GM21447 (cell line): Measurements from ENCODE around the gene MS4A10.
"Not testable (repeated sequence)": the region's sequence is repeated elsewhere in the genome, so short reads cannot be mapped to it uniquely, and the experiment has no call there.

Experiments
- ATAC-seq: cut with Tn5 transposase; IDR thresholded peaks from one replicate; pipeline ENCODE4 v1.9.1; 2021; ENCODE audit not compliant: unreplicated experiment

Gene MS4A10

GRCh38 chr11:60821827-60822599 lies 36.9 kb downstream of the MS4A10 start:
- no peak for ATAC-seq

GRCh38 chr11:60823745-60824306 lies 38.7 kb downstream of the MS4A10 start:
- ATAC-seq = not testable (repeated sequence)

- ATAC-seq = no peak
Observed at GRCh38 chr11:60825118-60825517, 40.0 kb downstream of the MS4A10 start.

- no peak for ATAC-seq
Observed at GRCh38 chr11:60825790-60826189, 40.7 kb downstream of the MS4A10 start.

DNA sequence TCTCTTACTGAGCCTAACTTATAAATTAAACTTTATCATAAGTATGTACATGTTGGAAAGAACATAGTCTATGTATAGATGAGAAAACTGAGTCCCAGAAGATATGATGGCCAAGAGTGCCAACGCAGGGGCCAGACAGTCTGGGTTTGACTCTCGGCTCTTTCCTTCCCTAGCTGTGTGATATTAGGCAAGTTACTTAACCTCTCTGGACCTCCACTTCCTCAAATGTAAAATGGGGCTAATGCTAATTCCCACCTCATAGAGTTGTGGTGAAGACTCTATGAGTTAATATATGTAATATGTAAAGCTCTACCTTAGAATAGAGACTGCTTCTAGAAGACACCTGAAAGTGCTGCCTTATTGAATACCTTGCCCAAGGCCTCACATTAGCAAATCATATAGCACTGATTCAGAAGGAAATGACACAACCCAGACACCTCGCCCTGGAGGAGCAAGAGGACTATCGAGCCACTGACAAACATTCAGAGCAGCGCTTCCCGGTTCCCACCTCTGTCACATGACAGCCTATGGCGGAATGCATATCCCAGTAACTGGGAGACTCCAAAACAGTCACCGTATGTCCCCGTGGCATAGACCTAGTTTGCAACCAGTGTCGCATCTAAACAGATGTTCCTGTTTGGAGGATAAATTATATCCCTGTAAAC lies 45.5 kb downstream of the MS4A10 start:
- no peak for ATAC-seq

GRCh38 chr11:60831143-60831500 lies 46.0 kb downstream of the MS4A10 start:
- no peak for ATAC-seq

DNA sequence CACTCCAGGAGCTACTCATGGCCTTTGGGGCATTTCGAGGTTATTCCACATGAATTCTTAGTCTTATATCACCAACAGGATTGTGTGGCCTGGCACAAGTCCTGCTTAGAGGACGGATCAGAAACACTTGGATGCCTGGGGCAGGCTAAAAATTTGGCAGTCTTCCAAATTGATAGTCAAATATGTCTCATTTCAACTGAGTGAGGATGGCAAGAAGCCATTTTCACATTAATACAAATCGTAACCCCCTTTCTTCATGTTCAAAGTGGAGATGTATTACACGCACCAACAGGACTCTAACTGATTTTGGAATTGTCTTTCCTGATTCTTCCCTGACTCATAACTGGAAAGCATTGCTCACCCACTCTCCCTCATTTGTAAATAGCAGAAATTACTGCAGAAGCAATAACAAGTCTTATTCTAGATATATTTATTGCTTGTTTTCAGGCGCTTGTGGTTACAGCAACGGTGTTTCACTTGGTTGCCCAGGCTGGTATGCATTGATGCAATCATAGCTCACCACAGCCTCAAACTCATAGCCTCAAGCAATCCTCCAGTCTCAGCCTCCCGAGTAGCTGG lies 46.5 kb downstream of the MS4A10 start:
- no peak for ATAC-seq

DNA sequence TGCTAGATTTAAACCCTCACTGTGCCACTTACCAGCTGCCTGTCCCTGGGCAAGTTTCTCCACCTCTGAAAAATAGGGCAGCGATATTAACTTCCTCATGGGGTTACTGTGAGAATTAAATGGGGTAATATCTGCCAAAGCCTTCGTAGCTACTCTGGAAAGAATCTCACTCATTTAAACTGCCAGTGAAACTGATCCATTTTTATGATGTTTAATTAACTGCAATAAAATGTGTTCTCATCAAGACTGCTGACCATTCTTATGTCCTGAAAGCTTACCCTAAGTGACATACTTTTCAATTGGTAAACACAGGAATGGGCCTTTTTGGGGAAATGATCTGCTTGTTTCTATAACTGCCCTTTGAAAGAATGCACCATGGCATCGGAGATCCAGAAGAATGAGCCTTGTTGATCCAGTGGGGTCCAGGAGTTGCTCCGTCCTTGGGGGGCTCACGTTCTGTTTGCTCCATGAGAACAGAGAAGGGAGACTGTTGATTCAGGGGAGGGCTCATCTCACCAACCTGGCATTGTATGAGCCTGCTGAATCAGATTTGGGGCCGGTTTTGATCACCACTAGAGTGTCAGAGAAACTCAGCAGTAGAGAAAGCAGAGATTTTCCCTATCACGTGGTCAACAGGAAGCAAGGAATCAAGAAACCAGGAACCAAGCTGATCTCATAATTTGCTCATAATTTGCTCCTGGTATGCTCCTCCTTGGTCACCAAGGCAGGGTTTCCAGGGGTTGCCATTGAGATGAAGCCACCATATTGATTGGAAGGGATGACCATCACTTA lies 49.8 kb downstream of the MS4A10 start:
- no peak for ATAC-seq

DNA sequence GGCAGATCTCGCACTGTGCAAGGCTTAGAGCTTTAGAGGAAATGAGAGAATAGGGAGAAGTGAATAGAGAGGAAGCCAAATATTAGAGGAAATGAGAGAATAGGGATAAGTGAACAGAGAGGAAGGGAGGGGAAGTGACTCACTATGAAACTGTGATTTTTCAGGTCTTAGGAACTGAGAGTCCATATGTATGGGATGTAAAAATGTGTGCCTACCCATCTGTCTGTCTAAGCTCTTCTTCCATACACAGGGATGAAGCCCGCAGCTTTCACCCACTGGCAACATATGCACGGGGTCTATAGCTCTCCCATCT lies 50.4 kb downstream of the MS4A10 start:
- no peak for ATAC-seq

DNA sequence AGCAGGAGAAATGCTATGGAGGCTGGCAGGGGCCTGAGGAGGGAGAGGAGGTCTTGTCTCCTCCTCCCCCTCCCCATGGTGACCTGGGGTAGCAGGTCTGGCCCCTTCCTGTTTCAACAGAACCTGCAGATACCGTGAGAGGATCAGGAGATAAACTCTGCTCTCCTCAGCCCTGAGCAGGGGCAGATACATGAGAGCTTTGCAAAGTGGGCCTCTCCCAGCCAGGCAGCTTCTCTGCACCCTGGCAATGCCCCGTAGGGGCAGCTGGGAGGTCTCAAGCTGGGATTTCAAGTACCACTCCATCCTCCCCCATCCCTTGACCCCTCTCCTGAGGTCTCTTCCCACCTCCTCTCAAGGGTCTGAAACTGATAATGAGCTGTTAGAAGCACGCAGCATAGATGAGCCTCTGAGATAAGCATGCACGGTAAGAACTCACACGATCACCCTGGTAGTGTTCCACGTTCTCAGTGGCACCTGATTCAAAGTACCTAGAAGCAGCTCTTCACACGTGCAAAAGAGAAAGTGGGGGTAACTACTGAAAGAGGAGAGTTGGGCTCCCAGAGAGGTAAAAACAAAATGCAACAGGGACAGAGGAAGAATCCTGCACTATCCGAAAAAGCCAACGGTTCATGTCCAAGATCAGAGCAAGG lies 51.9 kb downstream of the MS4A10 start:
- ATAC-seq = no peak

GRCh38 chr11:60838132-60838531 lies 53.0 kb downstream of the MS4A10 start:
- no peak for ATAC-seq

- no peak for ATAC-seq
Observed at GRCh38 chr11:60840470-60841430, 55.6 kb downstream of the MS4A10 start.

DNA sequence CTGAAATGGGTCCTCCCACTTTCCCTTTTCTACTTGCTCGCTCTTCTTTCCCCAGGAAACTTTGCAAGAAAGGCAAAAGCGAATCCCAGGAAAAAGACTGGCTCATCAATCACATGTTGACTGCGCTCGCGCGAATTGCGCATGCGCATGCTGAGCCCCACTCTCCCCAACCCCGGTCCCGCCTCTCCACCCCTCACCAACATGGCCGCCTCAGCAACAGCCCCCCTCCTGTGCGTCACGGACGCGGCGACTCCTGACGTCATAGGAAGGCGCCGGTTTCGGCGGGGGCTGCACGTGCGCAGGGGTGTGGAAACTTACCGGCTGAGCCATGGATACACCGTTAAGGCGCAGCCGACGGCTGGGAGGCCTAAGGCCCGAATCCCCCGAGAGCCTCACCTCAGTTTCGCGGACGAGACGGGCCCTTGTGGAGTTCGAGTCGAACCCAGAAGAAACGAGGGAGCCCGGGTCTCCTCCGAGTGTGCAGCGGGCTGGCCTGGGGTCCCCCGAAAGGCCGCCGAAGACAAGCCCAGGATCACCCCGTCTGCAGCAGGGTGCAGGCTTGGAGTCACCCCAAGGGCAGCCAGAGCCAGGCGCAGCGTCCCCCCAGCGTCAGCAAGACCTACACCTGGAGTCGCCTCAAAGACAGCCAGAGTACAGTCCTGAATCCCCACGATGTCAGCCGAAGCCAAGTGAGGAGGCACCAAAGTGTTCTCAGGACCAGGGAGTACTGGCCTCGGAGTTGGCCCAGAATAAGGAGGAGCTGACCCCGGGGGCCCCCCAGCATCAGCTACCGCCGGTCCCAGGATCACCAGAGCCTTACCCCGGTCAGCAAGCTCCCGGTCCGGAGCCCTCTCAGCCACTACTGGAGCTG lies 56.9 kb downstream of the MS4A10 start, which contains the start of gene CCDC86:
TSS of gene CCDC86 (plus strand) at position 317 of the 871 bp plus-strand sequence. CDS start at position 329, 12 bp downstream.
- ATAC-seq = peak; percentile 76

DNA sequence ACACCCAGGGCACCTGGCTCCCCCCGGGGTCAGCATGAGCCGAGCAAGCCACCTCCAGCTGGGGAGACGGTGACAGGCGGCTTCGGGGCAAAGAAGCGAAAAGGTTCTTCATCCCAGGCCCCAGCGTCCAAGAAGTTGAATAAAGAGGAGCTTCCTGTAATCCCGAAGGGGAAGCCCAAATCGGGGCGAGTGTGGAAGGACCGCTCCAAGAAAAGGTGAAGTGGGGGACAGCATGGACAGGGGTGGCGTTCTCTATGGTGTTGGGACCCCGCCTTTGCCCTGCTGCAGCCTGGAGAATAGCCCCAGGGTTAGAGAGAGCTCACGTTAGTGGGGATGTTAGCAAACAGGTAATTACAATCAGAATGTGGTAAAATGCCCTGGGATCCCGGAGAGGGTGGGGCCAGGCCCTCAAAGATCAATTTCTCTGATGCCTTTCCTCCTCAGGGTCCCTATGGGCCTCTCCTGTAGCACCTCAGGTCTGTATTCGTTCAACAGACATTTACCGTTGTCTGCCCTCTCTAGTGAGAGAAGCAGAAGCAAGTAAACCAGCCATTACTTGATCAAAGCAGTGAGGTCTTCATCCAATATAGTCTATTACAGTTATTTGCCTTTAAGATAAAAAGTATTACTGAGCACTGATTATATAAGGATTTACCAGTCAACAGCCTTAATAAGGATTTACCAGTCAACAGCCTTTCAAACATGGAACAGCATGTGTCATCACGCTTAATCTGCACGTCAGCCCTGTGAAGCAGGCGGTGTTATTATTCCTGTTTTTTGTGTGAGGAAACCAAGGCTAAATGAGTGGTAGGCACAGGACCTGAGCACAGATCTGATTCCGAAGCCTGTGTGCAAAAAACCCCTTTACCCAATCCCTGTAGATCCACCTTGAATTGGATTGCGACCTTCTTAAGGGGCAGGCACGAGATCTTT lies 57.8 kb downstream of the MS4A10 start:
- ATAC-seq = peak; percentile 3

DNA sequence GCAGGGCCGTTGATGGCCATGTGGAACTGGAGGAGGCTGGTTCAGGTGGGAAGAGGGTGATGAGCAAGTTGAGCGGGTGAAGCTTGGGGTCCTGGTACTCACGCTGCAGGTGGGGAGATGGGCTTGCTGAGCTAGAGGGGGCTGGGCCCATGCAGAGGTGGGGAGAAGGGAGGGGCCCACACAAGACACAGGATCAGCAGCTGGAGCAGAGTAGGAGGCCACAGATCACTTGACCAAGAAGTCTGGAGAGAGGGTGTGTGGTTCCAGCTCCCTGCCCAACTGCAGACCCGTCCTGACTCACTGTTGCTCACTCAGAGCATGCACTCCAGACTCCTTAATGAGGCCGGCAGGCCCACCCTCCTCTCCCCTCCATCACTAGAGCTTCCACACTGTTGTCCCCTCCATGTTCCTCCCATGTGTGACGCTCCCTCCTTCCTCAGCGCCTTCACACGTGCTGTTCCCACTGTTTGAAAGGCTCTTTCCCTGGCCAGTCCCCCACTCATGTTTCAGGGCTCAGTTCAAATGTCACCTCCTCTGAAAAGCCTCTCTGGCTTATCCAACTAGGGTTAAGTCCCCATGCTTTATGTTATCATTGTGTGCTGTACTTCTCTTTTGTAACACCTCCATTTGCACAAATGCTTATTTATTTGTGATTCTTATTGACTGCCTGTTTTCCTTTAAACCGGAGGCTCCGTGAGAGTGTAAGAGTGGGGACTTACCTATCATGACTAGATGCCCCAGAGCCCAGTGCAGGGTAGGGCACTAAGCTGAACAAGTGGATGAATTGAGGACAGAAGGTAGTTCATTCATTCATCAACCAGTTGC lies 59.1 kb downstream of the MS4A10 start:
- no peak for ATAC-seq

DNA sequence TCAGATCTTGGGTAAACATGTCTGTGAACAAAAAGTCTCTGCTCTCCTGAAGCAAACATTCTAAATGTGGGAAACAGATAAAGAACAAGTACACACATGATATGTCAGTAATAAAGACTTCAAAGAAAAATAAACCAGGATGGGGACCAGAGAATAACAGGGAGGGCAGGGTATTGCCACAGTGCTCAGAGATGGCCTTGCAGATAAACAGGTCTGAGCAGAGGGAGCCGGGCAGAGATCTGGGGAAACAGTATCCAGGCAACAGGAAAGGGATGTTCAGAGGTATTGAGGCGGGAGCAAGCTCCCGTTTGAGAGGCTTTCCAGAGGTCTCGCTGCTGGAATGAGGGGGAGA lies 59.7 kb downstream of the MS4A10 start:
- no peak for ATAC-seq

DNA sequence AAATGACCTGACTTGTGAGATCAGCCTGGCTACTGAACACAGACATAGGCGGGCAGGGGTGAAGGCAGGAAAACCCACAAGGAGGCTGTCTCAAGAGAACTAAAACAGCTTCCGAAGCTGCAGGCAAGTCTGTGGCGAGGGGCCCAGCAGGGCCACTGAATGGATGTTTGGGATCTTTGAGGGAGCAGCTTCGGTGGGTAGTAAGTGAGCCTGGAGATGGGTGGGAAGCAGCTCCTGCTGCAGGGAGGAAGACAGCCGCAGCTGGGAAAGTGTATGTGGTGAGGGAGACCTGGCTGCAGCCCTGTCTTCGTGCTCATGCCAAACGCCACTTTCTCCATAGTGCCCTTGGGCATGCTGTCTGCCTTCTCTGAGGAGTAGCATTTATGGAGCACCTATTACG lies 60.2 kb downstream of the MS4A10 start:
- ATAC-seq = no peak
